HG02970 (cell line): ENCODE results near the gene HARS2.
"Not testable (repeated sequence)": the region's sequence is repeated elsewhere in the genome, so short reads cannot be mapped to it uniquely, and the experiment has no call there.

Experiments used
- ATAC-seq: cut with Tn5 transposase; IDR thresholded peaks from one replicate; pipeline ENCODE4 v1.9.1; 2021; ENCODE audit warnings: mild to moderate bottlenecking, moderate library complexity, moderate number of reproducible peaks; ENCODE audit not compliant: unreplicated experiment, low FRiP score

HARS2 gene, protein sequence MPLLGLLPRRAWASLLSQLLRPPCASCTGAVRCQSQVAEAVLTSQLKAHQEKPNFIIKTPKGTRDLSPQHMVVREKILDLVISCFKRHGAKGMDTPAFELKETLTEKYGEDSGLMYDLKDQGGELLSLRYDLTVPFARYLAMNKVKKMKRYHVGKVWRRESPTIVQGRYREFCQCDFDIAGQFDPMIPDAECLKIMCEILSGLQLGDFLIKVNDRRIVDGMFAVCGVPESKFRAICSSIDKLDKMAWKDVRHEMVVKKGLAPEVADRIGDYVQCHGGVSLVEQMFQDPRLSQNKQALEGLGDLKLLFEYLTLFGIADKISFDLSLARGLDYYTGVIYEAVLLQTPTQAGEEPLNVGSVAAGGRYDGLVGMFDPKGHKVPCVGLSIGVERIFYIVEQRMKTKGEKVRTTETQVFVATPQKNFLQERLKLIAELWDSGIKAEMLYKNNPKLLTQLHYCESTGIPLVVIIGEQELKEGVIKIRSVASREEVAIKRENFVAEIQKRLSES

GRCh38 chr5:140690941-140691924, at the start of gene HARS2, which contains the start of gene HARS1:
TSS of gene HARS2 (plus strand) at chr5:140691455. CDS start at chr5:140691649, 194 bp downstream.
TSS of gene HARS1 (minus strand) at chr5:140691370. CDS start at chr5:140691304, 66 bp downstream.
- peak; percentile 95 for ATAC-seq

DNA sequence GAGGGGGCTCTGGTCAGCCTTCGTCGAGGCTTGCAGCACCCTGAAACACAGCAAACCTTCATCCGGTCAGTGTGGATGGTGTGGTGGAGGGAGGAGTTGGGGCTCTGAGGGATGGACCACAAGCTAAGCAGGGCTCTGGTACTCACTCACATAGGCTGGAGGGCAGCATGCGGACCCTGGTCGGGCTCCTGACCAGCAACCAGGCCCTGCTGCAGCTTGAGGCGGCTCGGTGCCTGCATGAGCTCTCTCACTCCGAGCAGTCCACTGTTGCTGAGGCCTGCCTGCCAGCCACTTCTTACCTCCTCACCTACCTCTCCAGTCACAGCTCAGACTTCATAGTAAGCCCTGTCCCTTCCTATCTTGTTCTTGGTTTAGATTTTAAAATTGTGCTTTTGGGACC, 49.5 kb upstream of the HARS2 start:
- ATAC-seq: no peak

DNA sequence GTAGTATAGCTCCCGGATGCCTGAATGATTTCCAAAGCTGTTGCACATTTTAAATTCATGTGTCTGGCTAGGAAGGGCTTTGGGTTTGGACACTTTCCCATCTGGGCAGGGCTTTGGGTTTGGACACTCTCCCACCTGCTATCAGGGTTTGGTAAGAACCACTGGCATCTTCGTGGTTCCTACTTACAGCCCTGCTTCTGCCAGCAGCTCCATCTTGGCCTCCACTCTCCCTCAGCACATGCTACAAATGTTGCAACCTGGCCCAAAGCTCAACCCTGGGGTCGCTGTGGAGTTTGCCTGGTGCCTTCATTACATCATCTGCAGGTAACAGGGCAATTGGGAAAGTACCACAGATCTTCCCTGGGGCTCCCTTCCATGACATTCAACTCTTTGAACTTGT, 48.5 kb upstream of the HARS2 start:
- ATAC-seq: no peak

- ATAC-seq: no peak
These were observed 44.2 kb upstream of the HARS2 start for GRCh38 chr5:140647042-140647419.

GRCh38 chr5:140658870-140659269, 32.4 kb upstream of the HARS2 start:
- ATAC-seq: no peak

GRCh38 chr5:140660371-140660770, 30.9 kb upstream of the HARS2 start:
- ATAC-seq: not testable (repeated sequence)

- no peak for ATAC-seq
These were observed 27.3 kb upstream of the HARS2 start for GRCh38 chr5:140664030-140664358.

GRCh38 chr5:140664359-140665119, 26.7 kb upstream of the HARS2 start, which contains the start of gene WDR55:
TSS of gene WDR55 (plus strand) at chr5:140664904. CDS start at chr5:140664913, 9 bp downstream.
- ATAC-seq: peak; percentile 94

- not testable (repeated sequence) for ATAC-seq
These were observed 20.2 kb upstream of the HARS2 start for GRCh38 chr5:140671035-140671434.

DNA sequence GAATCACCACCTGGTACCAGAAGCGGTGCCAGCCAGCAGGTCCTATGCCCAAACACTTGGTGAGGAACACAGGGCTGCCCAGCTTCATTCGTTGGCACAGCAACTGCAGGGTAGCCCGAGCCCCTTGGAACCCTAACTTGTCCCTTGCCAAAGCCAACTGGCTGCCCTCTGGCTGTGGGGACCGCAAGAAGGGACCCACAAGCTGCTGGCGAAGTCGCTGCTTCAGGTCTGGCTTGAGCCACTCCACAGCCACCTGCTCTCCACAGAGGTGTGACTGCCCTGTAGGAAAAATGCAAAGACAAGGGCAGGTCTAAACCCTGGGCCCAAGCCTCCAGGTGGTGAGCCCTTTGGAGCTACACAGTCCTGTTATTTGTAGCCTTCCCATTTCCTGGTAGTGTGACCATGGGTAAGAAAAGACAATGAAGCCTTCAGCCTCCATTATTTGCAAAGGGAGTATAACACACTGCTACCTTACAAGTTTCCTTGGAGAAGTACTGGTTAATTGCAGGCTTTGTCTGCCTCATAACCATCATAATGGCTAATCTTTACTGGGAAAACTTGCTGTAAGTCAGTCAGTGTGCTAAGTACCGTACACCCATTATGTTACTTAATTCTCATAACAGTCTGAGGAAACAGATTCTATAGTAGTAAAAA, 19.7 kb upstream of the HARS2 start:
- ATAC-seq: no peak

DNA sequence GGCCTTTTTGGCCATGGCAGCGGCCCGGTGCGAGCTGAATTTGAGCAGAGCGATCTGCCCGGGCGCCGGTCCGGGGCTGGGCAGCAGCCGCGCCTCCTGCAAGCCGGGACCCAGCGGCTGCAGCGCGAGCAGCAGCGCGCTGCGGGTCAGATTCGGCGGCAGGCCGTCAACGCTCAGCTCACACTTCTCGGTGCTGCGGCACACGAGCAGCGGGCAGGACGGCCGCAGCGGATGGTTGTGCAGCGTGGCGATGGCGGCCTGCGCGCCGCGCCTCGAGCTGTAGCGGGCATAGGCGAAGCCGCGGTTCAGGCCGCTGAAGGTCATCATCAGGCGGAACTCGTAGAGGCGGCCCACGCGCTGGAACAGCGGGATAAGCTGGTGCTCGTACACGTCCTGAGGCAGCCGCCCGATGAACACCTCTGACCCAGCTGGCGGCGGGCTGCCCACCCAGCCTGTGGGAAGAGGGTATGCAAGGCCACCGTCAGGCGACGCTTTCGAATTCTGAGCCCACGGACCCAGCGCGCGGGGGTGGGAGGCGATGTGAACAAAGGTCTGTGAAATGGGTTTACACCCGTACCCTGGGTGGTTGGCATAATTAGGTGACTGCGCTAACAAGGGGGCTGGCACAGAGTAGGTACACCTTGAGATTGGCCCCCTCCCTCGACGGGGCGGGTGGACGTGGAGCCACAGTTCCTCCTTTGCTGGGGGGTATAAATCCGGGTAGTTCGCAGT, 18.6 kb upstream of the HARS2 start:
- ATAC-seq: no peak

DNA sequence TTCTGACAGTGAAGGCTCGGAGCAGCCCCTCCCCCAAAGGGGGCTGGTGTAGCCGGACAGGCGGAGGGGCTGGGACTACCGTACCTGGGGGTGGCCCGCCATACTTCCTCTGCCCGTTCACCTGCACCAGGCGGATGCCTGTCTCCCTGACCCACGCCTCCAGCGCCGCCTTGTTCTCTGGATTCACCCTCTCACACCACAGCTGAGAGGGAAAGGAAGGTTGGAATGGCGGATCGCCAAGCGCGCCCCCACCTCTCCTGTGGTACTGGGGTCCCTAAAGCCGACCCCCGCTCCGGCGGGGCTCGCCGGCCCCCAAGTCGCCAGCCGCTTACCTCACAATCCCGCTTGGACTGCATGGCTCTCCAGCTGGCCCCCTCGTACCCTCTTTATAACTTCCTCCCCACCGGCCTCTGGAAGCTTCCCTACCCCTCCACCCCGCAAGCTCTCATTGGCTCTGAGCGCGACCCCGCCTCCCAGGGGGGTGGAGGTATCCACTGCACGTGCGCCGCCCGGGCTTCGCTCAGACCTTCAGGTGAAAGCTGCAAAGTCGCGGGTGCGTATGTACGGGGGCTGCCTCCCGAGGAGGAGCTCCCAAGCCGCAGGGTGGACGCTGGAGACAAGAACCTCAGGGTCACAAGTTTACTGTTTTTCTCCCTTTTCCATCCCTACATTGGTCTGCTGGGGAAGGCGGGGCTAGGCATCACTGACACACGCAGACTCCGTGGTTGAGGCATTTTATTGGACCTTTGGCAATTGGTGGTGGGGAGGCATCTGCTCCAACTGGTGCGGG, 17.9 kb upstream of the HARS2 start, which contains the start of gene DND1:
Gene DND1, minus strand, starts transcription at position 390 of the 790 bp plus-strand sequence. Its CDS starts 34 bp downstream, at position 356.
- ATAC-seq: no peak

DNA sequence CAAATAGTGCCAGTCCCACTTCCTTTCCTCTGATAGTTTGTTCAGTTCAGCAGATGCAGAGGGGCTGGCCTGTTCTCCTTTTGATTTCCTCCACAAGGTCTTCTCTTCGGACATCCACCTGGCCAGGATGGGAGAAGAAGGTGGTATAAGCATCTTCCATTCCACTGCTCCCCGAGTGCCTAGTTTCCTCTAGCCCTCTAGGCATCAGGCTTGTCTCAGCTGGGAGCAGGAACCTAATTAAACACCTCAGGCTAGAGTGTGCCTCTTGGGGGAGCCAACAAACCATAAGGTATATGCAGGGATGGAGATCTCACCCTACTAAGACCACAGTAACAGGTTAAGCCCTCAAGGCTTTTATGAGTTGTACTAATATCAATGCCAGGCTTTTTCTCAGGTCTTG, 17.0 kb upstream of the HARS2 start:
- no peak for ATAC-seq

GRCh38 chr5:140674629-140675028, 16.6 kb upstream of the HARS2 start:
- no peak for ATAC-seq

- no peak for ATAC-seq
These were observed 13.3 kb upstream of the HARS2 start for GRCh38 chr5:140677947-140678346.

DNA sequence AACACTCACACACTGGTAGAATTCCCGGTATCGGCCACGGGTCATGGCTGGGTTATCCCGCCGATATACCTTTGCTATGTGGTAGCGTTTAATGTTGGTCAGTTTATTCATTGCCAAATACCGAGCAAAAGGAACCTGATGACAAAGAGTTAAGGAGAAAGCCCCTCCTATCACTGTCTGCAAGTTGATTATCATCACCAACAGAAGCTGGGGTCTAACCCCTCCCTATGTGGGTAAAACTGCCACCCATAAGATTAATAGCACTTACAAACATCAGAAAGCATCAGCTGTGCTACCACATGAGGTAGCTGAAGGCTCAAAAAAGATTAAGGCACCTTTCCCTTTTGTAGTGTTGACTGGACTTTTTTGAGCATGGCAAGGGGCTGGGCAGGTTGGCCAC, 12.3 kb upstream of the HARS2 start:
- ATAC-seq: no peak

- no peak for ATAC-seq
These were observed 801 bp upstream of the HARS2 start for GRCh38 chr5:140690376-140690932.

GRCh38 chr5:140694276-140694675, 3.0 kb downstream of the HARS2 start:
- ATAC-seq: no peak
